Bronchial epithelial cell (primary cell): ENCODE results near the gene LUZP1. TPM values are rescaled to one million over a fixed set of nuclear protein-coding genes. Genes with fewer than 3 reads are reported as not detected.
"Not testable (repeated sequence)": the region's sequence is repeated elsewhere in the genome, so short reads cannot be mapped to it uniquely, and the experiment has no call there.

Experiments
- DNase-seq: peaks from one replicate; pipeline ENCODE4 v3.0.0-alpha.2; 2010; ENCODE audit warnings: low read depth
- FAIRE-seq: peaks from 2 replicates; lab custom pipeline; 2011; peaks lifted over from hg19 to GRCh38; lab: Jason Lieb, UNC
- H3K27me3 ChIP-seq: 2 replicates; pipeline ENCODE4 v1.5.1; 2011; ENCODE audit warnings: low read length; ENCODE audit not compliant: control insufficient read depth, insufficient read depth
- H3K36me3 ChIP-seq: 2 replicates; pipeline ENCODE4 v1.5.1; 2011; ENCODE audit warnings: low read length; ENCODE audit not compliant: control insufficient read depth, insufficient read depth
- H3K4me3 ChIP-seq: 2 replicates; pipeline ENCODE4 v1.5.1; 2011; ENCODE audit warnings: mild to moderate bottlenecking, low read depth, low read length, control low read depth
- CTCF ChIP-seq: IDR thresholded peaks from 2 replicates; pipeline ENCODE4 v1.5.1; 2011; ENCODE audit warnings: mild to moderate bottlenecking, moderate library complexity, low read length, control low read depth, inconsistent platforms; ENCODE audit not compliant: insufficient read depth, severe bottlenecking
- total RNA-seq: library from RNA; depleted of rRNA; stranded (reverse); fragments of >200 nt; gene quantifications from 2 replicates; pipeline ENCODE4 v1.2.1, GENCODE V29; 2014

Gene LUZP1
- total RNA-seq, 1 donor from 2014 or later, result 17.6 TPM

- peak; percentile 39 for DNase-seq
- peaks cover 14% of the 10 kb centered on the region for H3K27me3 ChIP-seq
- H3K4me3 ChIP-seq, result no peak overlapping the region
- no peak for TF ChIP-seq CTCF
- no peak for FAIRE-seq
- no peaks in the 10 kb centered on the region for H3K36me3 ChIP-seq
Measured at GRCh38 chr1:23214640-23215039, 46.0 kb upstream of the LUZP1 start.

- DNase-seq, result peak; percentile 42
- FAIRE-seq, result no peak
Measured at GRCh38 chr1:23211955-23212354, 43.3 kb upstream of the LUZP1 start.

DNA sequence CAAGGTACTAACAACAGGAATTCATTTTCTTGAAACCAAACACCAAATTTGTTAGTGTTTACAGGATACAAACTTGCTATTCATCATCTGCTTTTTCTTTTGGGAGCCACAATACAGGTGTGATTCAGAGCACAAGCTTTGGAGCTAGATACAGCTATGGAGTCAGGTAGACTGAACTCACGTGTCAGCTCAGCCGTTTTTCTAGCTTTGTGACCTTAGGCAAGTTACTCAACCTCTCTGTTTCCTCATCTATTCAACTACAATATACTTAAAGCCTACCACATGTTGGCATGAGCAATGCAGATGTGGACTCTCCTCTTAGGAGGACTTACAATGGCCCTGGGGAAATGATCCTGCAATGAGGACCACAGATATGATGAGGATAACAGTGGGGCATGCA lies 42.3 kb upstream of the LUZP1 start:
- TF ChIP-seq CTCF, result no peak
- Histone ChIP-seq H3K36me3 (no peaks in the 10 kb centered on the region), H3K4me3 (no peak overlapping the region), H3K27me3 (peaks cover 1% of the 10 kb centered on the region)
- DNase-seq, result peak; percentile 78
- no peak for FAIRE-seq

More at GRCh38 chr1:23211955-23212354, 43.3 kb upstream of the LUZP1 start:
- Histone ChIP-seq H3K4me3 (no peak overlapping the region), H3K27me3 (peaks cover 9% of the 10 kb centered on the region), H3K36me3 (no peaks in the 10 kb centered on the region)
- TF ChIP-seq CTCF, result no peak

GRCh38 chr1:23210351-23210785 lies 41.7 kb upstream of the LUZP1 start:
- peak; percentile 79 for DNase-seq

GRCh38 chr1:23209770-23210169 lies 41.1 kb upstream of the LUZP1 start:
- TF ChIP-seq CTCF, result no peak

More at GRCh38 chr1:23210351-23210785, 41.7 kb upstream of the LUZP1 start:
- Histone ChIP-seq H3K4me3 (no peak overlapping the region), H3K36me3 (no peaks in the 10 kb centered on the region), H3K27me3 (no peaks in the 10 kb centered on the region)
- TF ChIP-seq CTCF, result no peak
- FAIRE-seq, result no peak

DNA sequence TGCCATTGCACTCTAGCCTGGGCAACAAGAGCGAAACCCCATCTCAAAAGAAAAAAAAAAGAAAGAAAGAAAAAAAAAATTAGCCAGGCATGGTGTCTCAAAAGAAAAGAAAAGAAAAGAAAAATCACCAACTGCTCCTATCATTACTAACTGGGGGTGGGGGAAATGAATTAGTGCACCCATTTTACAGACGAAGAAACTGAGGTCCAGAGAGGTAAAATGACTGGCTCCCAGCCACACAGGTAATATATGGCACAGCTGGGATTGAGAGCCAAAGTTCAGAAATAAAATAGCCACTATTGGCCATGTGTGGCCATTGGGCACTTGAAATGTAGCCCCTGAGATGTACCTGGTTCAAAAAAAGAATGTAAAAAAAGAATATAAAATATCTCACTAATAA lies 39.9 kb upstream of the LUZP1 start:
- H3K27me3 ChIP-seq, result no peaks in the 10 kb centered on the region
- no peak overlapping the region for H3K4me3 ChIP-seq
- FAIRE-seq (no peak), DNase-seq (no peak)
- no peak for TF ChIP-seq CTCF
- H3K36me3 ChIP-seq, result no peaks in the 10 kb centered on the region

More at GRCh38 chr1:23209770-23210169, 41.1 kb upstream of the LUZP1 start:
- FAIRE-seq, result no peak
- H3K4me3 ChIP-seq, result no peak overlapping the region
- H3K27me3 ChIP-seq, result no peaks in the 10 kb centered on the region
- no peaks in the 10 kb centered on the region for H3K36me3 ChIP-seq
- DNase-seq, result peak; percentile 30

DNA sequence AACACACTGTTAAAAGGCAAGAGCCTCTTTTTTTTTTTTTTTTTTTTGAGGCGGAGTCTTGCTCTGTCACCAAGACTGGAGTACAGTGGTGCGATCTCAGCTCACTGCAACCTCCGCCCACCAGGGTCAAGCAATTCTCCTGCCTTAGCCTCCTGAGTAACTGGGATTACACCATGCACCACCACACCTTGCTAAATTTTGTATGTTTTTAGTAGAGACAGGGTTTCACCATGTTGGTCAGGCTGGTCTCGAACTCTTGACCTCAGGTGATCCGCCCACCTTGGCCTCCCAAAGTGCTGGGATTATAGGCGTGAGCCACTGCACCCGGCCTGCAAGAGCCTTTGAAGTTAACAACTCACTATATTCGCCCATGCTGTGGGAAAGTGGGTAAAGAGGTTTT lies 39.1 kb upstream of the LUZP1 start:
- not testable (repeated sequence) for FAIRE-seq, DNase-seq, H3K27me3 ChIP-seq, H3K36me3 ChIP-seq, H3K4me3 ChIP-seq
